ENCODE results near the gene EXOC2. TPM values are rescaled to one million over a fixed set of nuclear protein-coding genes. Genes with fewer than 3 reads are reported as not detected.
"Not testable (repeated sequence)": the region's sequence is repeated elsewhere in the genome, so short reads cannot be mapped to it uniquely, and the experiment has no call there.

The EXOC2 gene
- total RNA-seq, 1 donor from 2014 or later = 22.0 TPM

- DNase-seq (ENCODE audit: low read depth) = no peak
- TF ChIP-seq, protein P1, sequence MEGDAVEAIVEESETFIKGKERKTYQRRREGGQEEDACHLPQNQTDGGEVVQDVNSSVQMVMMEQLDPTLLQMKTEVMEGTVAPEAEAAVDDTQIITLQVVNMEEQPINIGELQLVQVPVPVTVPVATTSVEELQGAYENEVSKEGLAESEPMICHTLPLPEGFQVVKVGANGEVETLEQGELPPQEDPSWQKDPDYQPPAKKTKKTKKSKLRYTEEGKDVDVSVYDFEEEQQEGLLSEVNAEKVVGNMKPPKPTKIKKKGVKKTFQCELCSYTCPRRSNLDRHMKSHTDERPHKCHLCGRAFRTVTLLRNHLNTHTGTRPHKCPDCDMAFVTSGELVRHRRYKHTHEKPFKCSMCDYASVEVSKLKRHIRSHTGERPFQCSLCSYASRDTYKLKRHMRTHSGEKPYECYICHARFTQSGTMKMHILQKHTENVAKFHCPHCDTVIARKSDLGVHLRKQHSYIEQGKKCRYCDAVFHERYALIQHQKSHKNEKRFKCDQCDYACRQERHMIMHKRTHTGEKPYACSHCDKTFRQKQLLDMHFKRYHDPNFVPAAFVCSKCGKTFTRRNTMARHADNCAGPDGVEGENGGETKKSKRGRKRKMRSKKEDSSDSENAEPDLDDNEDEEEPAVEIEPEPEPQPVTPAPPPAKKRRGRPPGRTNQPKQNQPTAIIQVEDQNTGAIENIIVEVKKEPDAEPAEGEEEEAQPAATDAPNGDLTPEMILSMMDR (conservative IDR thresholded peaks at IDR 0.05; ENCODE audit: low read depth, low read length) = no peak
- H3K4me3 ChIP-seq (ENCODE audit: low read depth, low read length) = no peak overlapping the region
Observed at GRCh38 chr6:665403-666267, 27.3 kb downstream of the EXOC2 start.

- DNase-seq (ENCODE audit: low read depth); H3K4me3 ChIP-seq (ENCODE audit: low read depth, low read length): not testable (repeated sequence)
Observed at GRCh38 chr6:663788-664187, 29.2 kb downstream of the EXOC2 start.

- no peak overlapping the region for H3K4me3 ChIP-seq (ENCODE audit: low read depth, low read length)
- no peak for DNase-seq (ENCODE audit: low read depth)
- TF ChIP-seq, protein P1 (conservative IDR thresholded peaks at IDR 0.05; ENCODE audit: low read depth, low read length) = no peak
Observed at GRCh38 chr6:659716-660581, 33.0 kb downstream of the EXOC2 start.

- TF ChIP-seq, protein P1 (conservative IDR thresholded peaks at IDR 0.05; ENCODE audit: low read depth, low read length) = no peak
- no peak overlapping the region for H3K4me3 ChIP-seq (ENCODE audit: low read depth, low read length)
- no peak for DNase-seq (ENCODE audit: low read depth)
Observed at GRCh38 chr6:658244-658643, 34.7 kb downstream of the EXOC2 start.

DNA sequence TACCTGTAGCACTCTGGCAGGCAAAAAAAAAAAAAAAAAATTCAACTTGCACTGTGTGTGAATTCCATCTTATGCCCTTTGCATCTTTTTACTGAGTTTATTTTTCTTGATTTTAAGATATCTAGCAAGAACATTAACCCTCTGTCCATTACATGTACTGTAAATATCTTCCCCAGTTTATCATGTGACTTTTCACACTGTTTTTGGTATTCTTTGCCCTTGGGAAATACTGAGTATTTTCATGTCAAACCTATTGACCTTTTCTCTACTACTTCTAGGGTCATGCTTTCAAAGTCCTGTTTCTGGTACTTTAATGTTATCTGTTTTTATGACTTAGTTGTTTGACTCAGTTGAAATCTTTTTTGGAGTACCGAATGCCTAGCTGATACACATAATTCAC, 35.2 kb downstream of the EXOC2 start:
- TF ChIP-seq, protein P1 (conservative IDR thresholded peaks at IDR 0.05; ENCODE audit: low read depth, low read length) = no peak
- H3K4me3 ChIP-seq (ENCODE audit: low read depth, low read length) = no peak overlapping the region
- no peak for DNase-seq (ENCODE audit: low read depth)

- no peak within 1 kb of the TSS for H3K4me3 ChIP-seq (ENCODE audit: low read depth, low read length)
- TF ChIP-seq, protein P1 (conservative IDR thresholded peaks at IDR 0.05; ENCODE audit: low read depth, low read length) = no peak
- DNase-seq (ENCODE audit: low read depth) = no peak
Observed at GRCh38 chr6:656460-657252, 36.3 kb downstream of the EXOC2 start, which contains the start of gene HUS1B. HUS1B (minus strand) TSS chr6:657100; CDS start chr6:656944, 156 bp downstream.
